Measurements from ENCODE around the gene DES. TPM values are rescaled to one million over a fixed set of nuclear protein-coding genes. Genes with fewer than 3 reads are reported as not detected.

The DES gene
- polyA plus RNA-seq, 1 donor from 2014 or later: not detected

GRCh38 chr2:219473511-219473910 lies 55.3 kb downstream of the DES start:
- H3K9me3 ChIP-seq (ENCODE audit: low read length): no peaks in the 10 kb centered on the region
- no peaks in the 10 kb centered on the region for H3K36me3 ChIP-seq (ENCODE audit: insufficient read depth, low read length)
- H3K9me2 ChIP-seq (ENCODE audit: insufficient read depth, low read length): no peaks in the 10 kb centered on the region
- H3K4me3 ChIP-seq (ENCODE audit: low read length): no peak overlapping the region
- no peaks in the 10 kb centered on the region for H3K27me3 ChIP-seq (ENCODE audit: insufficient read depth, low read depth, low read length)
- no peak overlapping the region for H2AFZ ChIP-seq (ENCODE audit: low read depth, low read length)
- TF ChIP-seq EP300 (conservative IDR thresholded peaks at IDR 0.05; ENCODE audit: poor library complexity, severe bottlenecking) (no peak), RAD21 (conservative IDR thresholded peaks at IDR 0.05) (no peak), CTCF (IDR thresholded peaks at IDR 0.05; ENCODE audit: poor library complexity, severe bottlenecking) (no peak), MXI1 (conservative IDR thresholded peaks at IDR 0.05; ENCODE audit: poor library complexity, severe bottlenecking) (no peak), SMC3 (conservative IDR thresholded peaks at IDR 0.05; ENCODE audit: poor library complexity) (no peak), EZH2 (IDR thresholded peaks at IDR 0.05; ENCODE audit: borderline replicate concordance, insufficient read depth, low read length, poor library complexity, severe bottlenecking) (no peak), REST (IDR thresholded peaks at IDR 0.05; ENCODE audit: borderline replicate concordance) (no peak), POLR2AphosphoS5 (IDR thresholded peaks at IDR 0.05) (no peak), TAF1 (IDR thresholded peaks at IDR 0.05; ENCODE audit: low read depth) (no peak)
- H3K27ac ChIP-seq (ENCODE audit: low read length): no peak overlapping the region
- no peak overlapping the region for H3K4me2 ChIP-seq (ENCODE audit: low read length)
- H3K9ac ChIP-seq (ENCODE audit: low read length): no peak overlapping the region
- H3K79me2 ChIP-seq (replicated peaks; ENCODE audit: insufficient read depth, low read length): no peaks in the 10 kb centered on the region
- no peaks in the 10 kb centered on the region for H3F3A ChIP-seq (ENCODE audit: insufficient read depth, low read length, poor library complexity, severe bottlenecking)
- H4K20me1 ChIP-seq (ENCODE audit: insufficient read depth): no peaks in the 10 kb centered on the region

GRCh38 chr2:219474285-219475060 lies 56.3 kb downstream of the DES start:
- Histone ChIP-seq H3K9me3 (ENCODE audit: low read length) (no peaks in the 10 kb centered on the region), H3K27me3 (ENCODE audit: insufficient read depth, low read depth, low read length) (no peaks in the 10 kb centered on the region), H3K9ac (ENCODE audit: low read length) (no peak overlapping the region), H3K4me3 (ENCODE audit: low read length) (no peak overlapping the region), H3K4me2 (ENCODE audit: low read length) (no peak overlapping the region), H3K36me3 (ENCODE audit: insufficient read depth, low read length) (no peaks in the 10 kb centered on the region), H3K27ac (ENCODE audit: low read length) (no peak overlapping the region), H3F3A (ENCODE audit: insufficient read depth, low read length, poor library complexity, severe bottlenecking) (no peaks in the 10 kb centered on the region), H3K79me2 (replicated peaks; ENCODE audit: insufficient read depth, low read length) (no peaks in the 10 kb centered on the region), H4K20me1 (ENCODE audit: insufficient read depth) (no peaks in the 10 kb centered on the region), H3K9me2 (ENCODE audit: insufficient read depth, low read length) (no peaks in the 10 kb centered on the region), H2AFZ (ENCODE audit: low read depth, low read length) (no peak overlapping the region)
- no peak for TF ChIP-seq TAF1 (IDR thresholded peaks at IDR 0.05; ENCODE audit: low read depth)
- TF ChIP-seq MXI1 (conservative IDR thresholded peaks at IDR 0.05; ENCODE audit: poor library complexity, severe bottlenecking): no peak
- no peak for TF ChIP-seq CTCF (IDR thresholded peaks at IDR 0.05; ENCODE audit: poor library complexity, severe bottlenecking)
